SK-N-SH (cell line): ENCODE results near the gene ABCA10. TPM values are rescaled to one million over a fixed set of nuclear protein-coding genes. Genes with fewer than 3 reads are reported as not detected.

Experiments
- CTCF ChIA-PET: fragments of 300-600, 350-600 bp; formaldehyde crosslinking; extraction: SDS; loops from one replicate; lab custom pipeline; 2021; lab: Yijun Ruan, JAX
- POLR2A ChIA-PET: fragments of 350-600 bp; sonication (Branson Sonifier 250); formaldehyde crosslinking; extraction: SDS; loops from one replicate; lab custom pipeline; 2020; ENCODE audit warnings: antibody characterized with exemption, inconsistent platforms; lab: Yijun Ruan, JAX
- DNase-seq: peaks from one replicate; pipeline ENCODE4 v3.0.0; 2012
- H2AFZ ChIP-seq: fragments of 200-600 bp; sonication (generic); 2 replicates; pipeline ENCODE4 v1.8.1; 2016; ENCODE audit warnings: antibody characterized with exemption, mild to moderate bottlenecking, low read depth
- H3F3A ChIP-seq: fragments of 200-600 bp; sonication (generic); replicated peaks from 2 replicates; pipeline ENCODE3; 2016; ENCODE audit warnings: antibody characterized with exemption, mild to moderate bottlenecking; ENCODE audit not compliant: insufficient read depth
- H3K27ac ChIP-seq, 2 experiments: fragments of 200-500 bp in 1 of 2; fragments of 200-600 bp in 1 of 2; sonication (Bioruptor generic) in 1 of 2; sonication (generic), shearing (Covaris generic) in 1 of 2; 2 replicates each; pipeline versions ENCODE4 v1.5.1 to v1.6.1; 2014 to 2016; ENCODE audit warnings: low read depth in 2 of 2, inconsistent platforms in 1 of 2, low read length in 1 of 2, mild to moderate bottlenecking in 1 of 2, mixed read lengths in 1 of 2
- H3K27me3 ChIP-seq: fragments of 200-600 bp; sonication (generic), shearing (Covaris generic); 2 replicates; pipeline ENCODE4 v1.6.1; 2016; ENCODE audit warnings: mixed run types; ENCODE audit not compliant: insufficient read depth
- H3K36me3 ChIP-seq, 2 experiments: fragments of 200-500 bp in 1 of 2; fragments of 200-600 bp in 1 of 2; sonication (Bioruptor generic) in 1 of 2; sonication (generic) in 1 of 2; replicated peaks in 1 of 2; 2 replicates each; pipeline versions ENCODE3 to v1.5.1; 2014 to 2016; ENCODE audit warnings: low read length in 1 of 2, mild to moderate bottlenecking in 1 of 2; ENCODE audit not compliant: insufficient read depth in 2 of 2, control insufficient read depth in 1 of 2
- H3K4me1 ChIP-seq, 2 experiments: fragments of 200-500 bp in 1 of 2; fragments of 200-600 bp in 1 of 2; sonication (Bioruptor generic) in 1 of 2; sonication (generic), shearing (Covaris generic) in 1 of 2; 2 replicates each; pipeline versions ENCODE4 v1.5.1 to v1.6.1; 2014 to 2016; ENCODE audit warnings: low read depth in 1 of 2, low read length in 1 of 2, mixed run types in 1 of 2; ENCODE audit not compliant: insufficient read depth in 2 of 2, control insufficient read depth in 1 of 2
- H3K4me2 ChIP-seq: fragments of 200-600 bp; sonication (generic), shearing (Covaris generic); 2 replicates; pipeline ENCODE4 v1.6.1; 2017; ENCODE audit warnings: mixed run types
- H3K4me3 ChIP-seq, 2 experiments: fragments of 200-500 bp in 1 of 2; fragments of 200-600 bp in 1 of 2; sonication (Bioruptor generic) in 1 of 2; sonication (generic), shearing (Covaris generic) in 1 of 2; 2 replicates each; pipeline versions ENCODE4 v1.5.1 to v1.8.1; 2014 to 2016; ENCODE audit warnings: low read depth in 2 of 2, inconsistent platforms in 1 of 2, low read length in 1 of 2, mild to moderate bottlenecking in 1 of 2, mixed read lengths in 1 of 2, moderate library complexity in 1 of 2
- H3K79me2 ChIP-seq: fragments of 200-600 bp; sonication (generic); 2 replicates; pipeline ENCODE4 v1.8.1; 2017; ENCODE audit warnings: mild to moderate bottlenecking; ENCODE audit not compliant: insufficient read depth
- H3K9ac ChIP-seq: fragments of 200-600 bp; sonication (generic); 2 replicates; pipeline ENCODE4 v1.6.1; 2017; ENCODE audit warnings: mixed run types
- H3K9me2 ChIP-seq: fragments of 200-600 bp; sonication (generic); 2 replicates; pipeline ENCODE4 v1.6.1; 2017; ENCODE audit warnings: mixed run types
- H3K9me3 ChIP-seq: fragments of 200-600 bp; sonication (generic); 2 replicates; pipeline ENCODE4 v1.6.1; 2017; ENCODE audit warnings: mixed run types, mild to moderate bottlenecking, moderate library complexity
- H4K20me1 ChIP-seq: fragments of 200-600 bp; sonication (generic); 2 replicates; pipeline ENCODE4 v1.6.1; 2017; ENCODE audit warnings: mild to moderate bottlenecking, mixed run types; ENCODE audit not compliant: insufficient read depth
- EZH2phosphoT487 ChIP-seq: fragments of 200-600 bp; sonication (generic); IDR thresholded peaks from 2 replicates; pipeline ENCODE4 v1.6.1; 2017; ENCODE audit warnings: low read depth, mixed run types, mild to moderate bottlenecking, antibody characterized with exemption, moderate library complexity, borderline replicate concordance
- FOSL2 ChIP-seq: IDR thresholded peaks from 2 replicates; pipeline ENCODE4 v1.4.0; 2012; ENCODE audit warnings: low read depth, mild to moderate bottlenecking, moderate library complexity, borderline replicate concordance
- GABPA ChIP-seq: IDR thresholded peaks from 2 replicates; pipeline ENCODE4 v1.4.0; 2012; ENCODE audit warnings: low read depth, mild to moderate bottlenecking
- RAD21 ChIP-seq: IDR thresholded peaks from 2 replicates; pipeline ENCODE4 v1.6.1; 2012; ENCODE audit warnings: mild to moderate bottlenecking, low read length
- RCOR1 ChIP-seq: fragments of 150-350 bp; IDR thresholded peaks from 2 replicates; pipeline ENCODE4 v1.6.1; 2017; ENCODE audit warnings: antibody characterized with exemption, low read length
- SMC3 ChIP-seq: IDR thresholded peaks from 2 replicates; pipeline ENCODE4 v1.6.1; 2012; ENCODE audit warnings: low read depth, low read length, improper control_type of control experiment
- TAF1 ChIP-seq: IDR thresholded peaks from 2 replicates; pipeline ENCODE4 v1.6.1; 2012; ENCODE audit warnings: low read depth, mild to moderate bottlenecking, low read length, moderate library complexity, borderline replicate concordance
- TCF12 ChIP-seq: IDR thresholded peaks from 2 replicates; pipeline ENCODE4 v1.4.0; 2012
- TEAD4 ChIP-seq: IDR thresholded peaks from 2 replicates; pipeline ENCODE4 v1.4.0; 2012; ENCODE audit warnings: mild to moderate bottlenecking, borderline replicate concordance; ENCODE audit not compliant: insufficient read depth
- YY1 ChIP-seq: IDR thresholded peaks from 2 replicates; pipeline ENCODE4 v1.4.0; 2012; ENCODE audit warnings: low read depth, mild to moderate bottlenecking
- WGBS: methylation state at CpG from one replicate; pipeline ENCODE4 v1.1.6; 2017; ENCODE audit warnings: low lambda C conversion rate; 5-methylcytosine and 5-hydroxymethylcytosine counted together
- polyA plus RNA-seq, 3 experiments: library from polyadenylated mRNA; depleted of rRNA; stranded (reverse); fragments of >200 nt; gene quantifications; 2 replicates each; pipeline ENCODE4 v1.2.3, GENCODE V29; 2012
- TF ChIP-seq, protein P1 (sequence below): IDR thresholded peaks from 2 replicates; pipeline ENCODE4; 2012
- TF ChIP-seq, protein P2 (sequence below): IDR thresholded peaks from 2 replicates; pipeline ENCODE4 v1.4.0; 2012; ENCODE audit warnings: low read depth, borderline replicate concordance
- TF ChIP-seq, protein P3 (sequence below): IDR thresholded peaks from 2 replicates; pipeline ENCODE4 v1.4.0; 2012; ENCODE audit warnings: low read depth, borderline replicate concordance

The ABCA10 gene
- polyA plus RNA-seq, 1 of the 3 experiments (the other 2 are of a cell fraction), result 0.07 TPM

DNA sequence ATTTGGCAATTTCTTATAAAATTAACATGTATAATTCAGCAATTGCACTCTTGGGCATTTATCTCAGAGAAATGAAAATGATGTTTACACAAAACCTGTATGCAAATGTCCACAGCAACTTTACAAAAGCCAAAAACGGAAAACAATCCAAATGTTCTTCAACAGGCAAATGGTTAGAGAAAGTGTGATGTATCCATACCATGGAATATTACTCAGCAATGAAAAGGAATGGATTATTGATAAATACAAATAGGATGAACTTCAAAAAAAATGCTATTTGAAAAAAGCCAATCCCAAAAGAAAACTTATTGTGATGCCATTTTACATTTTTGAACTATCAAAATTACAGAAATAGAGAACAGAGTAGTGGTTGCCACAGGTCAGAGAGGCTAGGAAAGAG is 37.2 kb upstream of the ABCA10 start:
- H3K9ac ChIP-seq, result no peak overlapping the region
- H4K20me1 ChIP-seq, result no peaks in the 10 kb centered on the region
- H3K4me1 ChIP-seq, result peaks cover 0 to 8% of the 10 kb centered on the region in 2 experiments; a peak in 3 of 4 replicates
- H3K27ac ChIP-seq, result no peak overlapping the region
- H3K27me3 ChIP-seq, result no peaks in the 10 kb centered on the region
- 79% methylated on average over 1 of the region's 1 CpG for WGBS
- ChIA-PET CTCF (interaction anchor here (1.6 kb wide), 1 partner anchor 19 kb away, joined by 3 read pairs; no protein-coding TSS in a partner anchor), POLR2A (no interaction called here)
- peaks cover 0 to 8% of the 10 kb centered on the region in 2 experiments for H3K36me3 ChIP-seq
- no peaks in the 10 kb centered on the region for H3K79me2 ChIP-seq
- H3K9me2 ChIP-seq, result 0 out of 2 replicates have a peak, but pooled peaks cover 4% of the 10 kb centered on the region
- H3K4me3 ChIP-seq, result no peak overlapping the region
- H3K4me2 ChIP-seq, result no peak overlapping the region
- 0 out of 2 replicates have a peak, but pooled peaks cover 3% of the 10 kb centered on the region for H3K9me3 ChIP-seq
- no peak for DNase-seq
- no peak overlapping the region for H2AFZ ChIP-seq
- H3F3A ChIP-seq, result peaks cover 24% of the 10 kb centered on the region
- TF ChIP-seq RCOR1 (no peak), SMC3 (no peak), FOSL2 (no peak), TEAD4 (no peak), TAF1 (no peak), RAD21 (no peak), EZH2phosphoT487 (no peak), YY1 (no peak), TCF12 (no peak)

DNA sequence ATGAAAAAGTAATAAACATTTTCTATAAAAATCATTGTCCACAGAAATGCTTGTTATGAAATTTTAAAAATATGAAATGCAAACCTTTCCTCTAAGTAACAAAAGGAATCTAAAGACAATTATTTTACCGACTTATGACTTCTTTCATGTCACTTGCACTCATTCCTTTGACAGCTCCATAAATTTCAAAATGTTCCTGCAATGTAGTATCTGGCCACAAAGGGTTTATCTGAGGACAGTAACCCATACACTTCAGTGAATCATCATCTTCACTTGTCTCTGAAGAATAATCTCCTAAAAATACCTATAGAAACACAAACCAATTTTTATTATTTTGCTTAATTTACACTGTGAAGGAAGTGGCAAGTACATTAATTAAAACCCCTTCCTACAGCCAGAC is 25.6 kb upstream of the ABCA10 start:
- no peaks in the 10 kb centered on the region for H3K79me2 ChIP-seq
- H3K4me1 ChIP-seq, result peaks cover 0 to 4% of the 10 kb centered on the region in 2 experiments; a peak in 1 of 4 replicates
- CTCF ChIA-PET, result interaction anchor here (1.4 to 2.0 kb wide), 3 partner anchors 9 to 19 kb away, joined by 3 to 8 read pairs (median 5); no protein-coding TSS in a partner anchor
- no peaks in the 10 kb centered on the region; the same call in 1 of the 2 replicates for H3K9me2 ChIP-seq
- no peaks in the 10 kb centered on the region for H3F3A ChIP-seq
- no peak for DNase-seq
- H3K4me3 ChIP-seq, result no peak overlapping the region
- H2AFZ ChIP-seq, result no peak overlapping the region
- no peak overlapping the region for H3K27ac ChIP-seq
- no peaks in the 10 kb centered on the region for H3K9me3 ChIP-seq
- TF ChIP-seq GABPA (no peak), EZH2phosphoT487 (no peak)
- TF ChIP-seq, protein P1, sequence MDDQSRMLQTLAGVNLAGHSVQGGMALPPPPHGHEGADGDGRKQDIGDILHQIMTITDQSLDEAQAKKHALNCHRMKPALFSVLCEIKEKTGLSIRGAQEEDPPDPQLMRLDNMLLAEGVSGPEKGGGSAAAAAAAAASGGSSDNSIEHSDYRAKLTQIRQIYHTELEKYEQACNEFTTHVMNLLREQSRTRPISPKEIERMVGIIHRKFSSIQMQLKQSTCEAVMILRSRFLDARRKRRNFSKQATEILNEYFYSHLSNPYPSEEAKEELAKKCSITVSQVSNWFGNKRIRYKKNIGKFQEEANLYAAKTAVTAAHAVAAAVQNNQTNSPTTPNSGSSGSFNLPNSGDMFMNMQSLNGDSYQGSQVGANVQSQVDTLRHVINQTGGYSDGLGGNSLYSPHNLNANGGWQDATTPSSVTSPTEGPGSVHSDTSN, result peak; percentile 69
- TF ChIP-seq, protein P2, sequence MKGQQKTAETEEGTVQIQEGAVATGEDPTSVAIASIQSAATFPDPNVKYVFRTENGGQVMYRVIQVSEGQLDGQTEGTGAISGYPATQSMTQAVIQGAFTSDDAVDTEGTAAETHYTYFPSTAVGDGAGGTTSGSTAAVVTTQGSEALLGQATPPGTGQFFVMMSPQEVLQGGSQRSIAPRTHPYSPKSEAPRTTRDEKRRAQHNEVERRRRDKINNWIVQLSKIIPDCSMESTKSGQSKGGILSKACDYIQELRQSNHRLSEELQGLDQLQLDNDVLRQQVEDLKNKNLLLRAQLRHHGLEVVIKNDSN, result no peak
- TF ChIP-seq, protein P3, sequence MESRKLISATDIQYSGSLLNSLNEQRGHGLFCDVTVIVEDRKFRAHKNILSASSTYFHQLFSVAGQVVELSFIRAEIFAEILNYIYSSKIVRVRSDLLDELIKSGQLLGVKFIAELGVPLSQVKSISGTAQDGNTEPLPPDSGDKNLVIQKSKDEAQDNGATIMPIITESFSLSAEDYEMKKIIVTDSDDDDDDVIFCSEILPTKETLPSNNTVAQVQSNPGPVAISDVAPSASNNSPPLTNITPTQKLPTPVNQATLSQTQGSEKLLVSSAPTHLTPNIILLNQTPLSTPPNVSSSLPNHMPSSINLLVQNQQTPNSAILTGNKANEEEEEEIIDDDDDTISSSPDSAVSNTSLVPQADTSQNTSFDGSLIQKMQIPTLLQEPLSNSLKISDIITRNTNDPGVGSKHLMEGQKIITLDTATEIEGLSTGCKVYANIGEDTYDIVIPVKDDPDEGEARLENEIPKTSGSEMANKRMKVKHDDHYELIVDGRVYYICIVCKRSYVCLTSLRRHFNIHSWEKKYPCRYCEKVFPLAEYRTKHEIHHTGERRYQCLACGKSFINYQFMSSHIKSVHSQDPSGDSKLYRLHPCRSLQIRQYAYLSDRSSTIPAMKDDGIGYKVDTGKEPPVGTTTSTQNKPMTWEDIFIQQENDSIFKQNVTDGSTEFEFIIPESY, result no peak
- no peaks in the 10 kb centered on the region for H3K27me3 ChIP-seq
- POLR2A ChIA-PET, result no interaction called here
- no peak overlapping the region for H3K4me2 ChIP-seq
- 52% methylated on average over 1 of the region's 1 CpG for WGBS
- peaks cover 0 to 12% of the 10 kb centered on the region in 2 experiments for H3K36me3 ChIP-seq
- no peaks in the 10 kb centered on the region for H4K20me1 ChIP-seq
- no peak overlapping the region for H3K9ac ChIP-seq
